H9 (cell line): Measurements from ENCODE around the gene RASGRP3. TPM values are rescaled to one million over a fixed set of nuclear protein-coding genes. Genes with fewer than 3 reads are reported as not detected.

Source experiments
- DNase-seq: peaks from one replicate; pipeline ENCODE4 v3.0.0-alpha.2; 2017
- H2AFZ ChIP-seq: one replicate; pipeline ENCODE4 v1.6.1; 2013; ENCODE audit warnings: mild to moderate bottlenecking, low read length, control low read depth, moderate library complexity
- H2AK5ac ChIP-seq: 2 replicates; pipeline ENCODE4 v1.6.1; 2013; ENCODE audit warnings: low read length, control low read depth, mixed read lengths; ENCODE audit not compliant: insufficient read length
- H2BK120ac ChIP-seq: one replicate; pipeline ENCODE4 v1.6.1; 2013; ENCODE audit warnings: low read depth, mild to moderate bottlenecking, low read length, control low read depth, inconsistent platforms; ENCODE audit not compliant: poor library complexity, severe bottlenecking
- H2BK12ac ChIP-seq: 2 replicates; pipeline ENCODE4 v1.6.1; 2013; ENCODE audit warnings: low read length, control low read depth, mixed read lengths, low read depth; ENCODE audit not compliant: insufficient read length
- H2BK15ac ChIP-seq: 2 replicates; pipeline ENCODE4 v1.6.1; 2013; ENCODE audit warnings: low read depth, low read length, control low read depth
- H2BK20ac ChIP-seq: one replicate; pipeline ENCODE4 v1.6.1; 2013; ENCODE audit warnings: low read depth, mild to moderate bottlenecking, low read length, control low read depth, inconsistent platforms; ENCODE audit not compliant: poor library complexity, severe bottlenecking
- H2BK5ac ChIP-seq: 2 replicates; pipeline ENCODE4 v1.6.1; 2013; ENCODE audit warnings: low read length, control low read depth, mixed read lengths; ENCODE audit not compliant: insufficient read length
- H3K14ac ChIP-seq: 2 replicates; pipeline ENCODE4 v1.6.1; 2013; ENCODE audit warnings: low read length, control low read depth; ENCODE audit not compliant: insufficient read depth
- H3K18ac ChIP-seq: 2 replicates; pipeline ENCODE4 v1.6.1; 2013; ENCODE audit warnings: low read depth, mild to moderate bottlenecking, mixed read lengths, low read length, control low read depth; ENCODE audit not compliant: insufficient read length
- H3K23ac ChIP-seq: 2 replicates; pipeline ENCODE4 v1.6.1; 2013; ENCODE audit warnings: low read length, control low read depth, mixed read lengths, low read depth; ENCODE audit not compliant: insufficient read length
- H3K23me2 ChIP-seq: 2 replicates; pipeline ENCODE4 v1.6.1; 2013; ENCODE audit warnings: low read depth, mild to moderate bottlenecking, mixed read lengths, low read length, control low read depth; ENCODE audit not compliant: insufficient read length, poor library complexity, severe bottlenecking
- H3K27ac ChIP-seq: 2 replicates; pipeline ENCODE4 v1.5.1; 2013; ENCODE audit warnings: low read length, control low read depth, mixed read lengths, low read depth; ENCODE audit not compliant: insufficient read length
- H3K27me3 ChIP-seq: 2 replicates; pipeline ENCODE4 v1.6.1; 2013; ENCODE audit warnings: low read length, control low read depth, inconsistent platforms; ENCODE audit not compliant: insufficient read depth
- H3K4ac ChIP-seq: 2 replicates; pipeline ENCODE4 v1.6.1; 2013; ENCODE audit warnings: low read depth, mild to moderate bottlenecking, control low read depth, inconsistent platforms, low read length, moderate library complexity
- H3K4me1 ChIP-seq: 2 replicates; pipeline ENCODE4 v1.6.1; 2013; ENCODE audit warnings: low read length, control low read depth, inconsistent platforms; ENCODE audit not compliant: insufficient read depth
- H3K4me2 ChIP-seq: 2 replicates; pipeline ENCODE4 v1.6.1; 2013; ENCODE audit warnings: low read length, control low read depth, mixed read lengths; ENCODE audit not compliant: insufficient read length, insufficient read depth
- H3K56ac ChIP-seq: 2 replicates; pipeline ENCODE4 v1.6.1; 2013; ENCODE audit warnings: low read depth, mild to moderate bottlenecking, mixed read lengths, low read length, control low read depth; ENCODE audit not compliant: insufficient read length
- H3K79me1 ChIP-seq: 2 replicates; pipeline ENCODE4 v1.6.1; 2013; ENCODE audit warnings: low read depth, mild to moderate bottlenecking, moderate library complexity, low read length, control low read depth, inconsistent platforms; ENCODE audit not compliant: insufficient read depth, poor library complexity, severe bottlenecking
- H3K79me2 ChIP-seq: 2 replicates; pipeline ENCODE4 v1.6.1; 2013; ENCODE audit warnings: low read length, control low read depth, inconsistent platforms; ENCODE audit not compliant: insufficient read depth
- H3K9ac ChIP-seq: 2 replicates; pipeline ENCODE4 v1.6.1; 2013; ENCODE audit warnings: low read length, control low read depth, mixed read lengths; ENCODE audit not compliant: insufficient read length; ENCODE audit errors: extremely low read depth
- H3K9me3 ChIP-seq: one replicate; pipeline ENCODE4 v1.6.1; 2013; ENCODE audit warnings: low read depth, low read length, inconsistent platforms; ENCODE audit not compliant: control insufficient read depth
- H3T11ph ChIP-seq: one replicate; pipeline ENCODE4 v1.6.1; 2013; ENCODE audit warnings: mild to moderate bottlenecking, low read length, control low read depth, inconsistent platforms
- H4K20me1 ChIP-seq: one replicate; pipeline ENCODE4 v1.6.1; 2013; ENCODE audit not compliant: control insufficient read depth, insufficient read length, insufficient read depth
- H4K5ac ChIP-seq: 2 replicates; pipeline ENCODE4 v1.6.1; 2013; ENCODE audit warnings: low read depth, mild to moderate bottlenecking, mixed read lengths, low read length, control low read depth; ENCODE audit not compliant: insufficient read length
- H4K8ac ChIP-seq: replicated peaks from 2 replicates; pipeline ENCODE4 v1.6.1; 2013; ENCODE audit warnings: low read length, control low read depth, mixed read lengths, low read depth; ENCODE audit not compliant: insufficient read length
- H4K91ac ChIP-seq: 2 replicates; pipeline ENCODE4 v1.6.1; 2013; ENCODE audit warnings: low read depth, mild to moderate bottlenecking, moderate library complexity, mixed read lengths, low read length, control low read depth; ENCODE audit not compliant: insufficient read length
- H3K27ac Mint-ChIP-seq, 3 experiments: 2 replicates in 2 of 3; 3 replicates in 1 of 3; pipeline ENCODE4 v1.8.0; 2020 to 2021; ENCODE audit warnings: mixed read lengths in 3 of 3, mild to moderate bottlenecking in 1 of 3, moderate library complexity in 1 of 3
- H3K27me3 Mint-ChIP-seq: 2 replicates; pipeline ENCODE4 v1.8.0; 2021; ENCODE audit warnings: low read depth, mild to moderate bottlenecking, moderate library complexity, mixed read lengths
- H3K36me3 Mint-ChIP-seq, 3 experiments: 2 replicates in 2 of 3; 3 replicates in 1 of 3; pipeline ENCODE4 v1.8.0; 2020 to 2021; ENCODE audit warnings: low read depth in 3 of 3, mixed read lengths in 3 of 3; ENCODE audit not compliant: insufficient read depth in 1 of 3
- H3K4me1 Mint-ChIP-seq, 2 experiments: 2 replicates each; pipeline ENCODE4 v1.8.0; 2020; ENCODE audit warnings: mixed read lengths in 2 of 2
- H3K4me3 Mint-ChIP-seq, 2 experiments: 2 replicates in 1 of 2; 3 replicates in 1 of 2; pipeline ENCODE4 v1.8.0; 2020 to 2021; ENCODE audit warnings: mild to moderate bottlenecking in 2 of 2, mixed read lengths in 2 of 2, moderate library complexity in 1 of 2
- H3K9me3 Mint-ChIP-seq, 2 experiments: 2 replicates in 1 of 2; 3 replicates in 1 of 2; pipeline ENCODE4 v1.8.0; 2020; ENCODE audit warnings: mild to moderate bottlenecking in 2 of 2, mixed read lengths in 2 of 2, moderate library complexity in 1 of 2
- CTCF ChIP-seq: fragments of 200-600 bp; sonication (generic); conservative IDR thresholded peaks from 3 replicates; pipeline ENCODE4 v1.8.0; 2021; ENCODE audit warnings: antibody characterized with exemption, mild to moderate bottlenecking
- WGBS: extraction: QIAGEN DNeasy Blood & Tissue Kit; methylation state at CpG from one replicate; pipeline ENCODE4 v1.1.7; 2013; ENCODE audit warnings: missing lambda C conversion rate, low lambda C conversion rate, mixed read lengths; ENCODE audit not compliant: insufficient read length; ENCODE audit errors: extremely low coverage; 5-methylcytosine and 5-hydroxymethylcytosine counted together
- total RNA-seq: library from RNA; stranded (reverse); gene quantifications from 2 replicates; pipeline ENCODE4 v1.2.1, GENCODE V29; 2021

Gene RASGRP3
- total RNA-seq, 1 experiment from 2014 or later, result not detected

DNA sequence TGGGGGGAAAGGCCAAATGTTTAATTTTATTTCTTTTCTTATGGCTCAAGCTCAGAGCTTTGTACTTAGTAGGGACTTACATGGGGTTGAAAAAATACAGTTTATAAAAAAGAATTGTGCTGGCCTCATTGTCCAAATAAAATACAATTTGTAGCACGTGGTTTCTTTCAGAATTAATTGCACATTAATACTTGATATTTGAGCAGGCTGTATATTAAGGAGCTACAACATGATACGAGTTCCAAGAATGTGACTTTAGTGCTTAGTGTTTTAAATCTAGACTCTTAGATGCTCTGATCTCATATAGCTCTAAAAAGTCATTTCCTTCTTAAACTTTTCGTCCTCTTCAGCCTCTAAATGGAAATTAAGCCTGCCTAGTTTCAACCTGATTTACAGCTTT, 46.4 kb upstream of the RASGRP3 start:
- Histone ChIP-seq H3K4ac (no peak overlapping the region), H2BK12ac (no peak overlapping the region), H3K4me2 (no peak overlapping the region), H3K56ac (no peak overlapping the region), H3K79me1 (no peaks in the 10 kb centered on the region), H4K20me1 (no peaks in the 10 kb centered on the region), H3T11ph (no peak overlapping the region), H3K79me2 (no peaks in the 10 kb centered on the region), H3K9me3 (no peaks in the 10 kb centered on the region), H3K14ac (no peak overlapping the region), H3K9ac (no peak overlapping the region), H4K8ac (no peak overlapping the region), H2BK15ac (no peak overlapping the region), H2BK5ac (no peak overlapping the region), H2BK120ac (no peak overlapping the region), H3K23me2 (no peaks in the 10 kb centered on the region), H2AK5ac (no peak overlapping the region), H3K23ac (no peak overlapping the region), H4K91ac (no peak overlapping the region), H3K4me1 (no peaks in the 10 kb centered on the region), H3K27me3 (no peaks in the 10 kb centered on the region), H2BK20ac (no peak overlapping the region), H3K27ac (no peak overlapping the region), H3K18ac (no peak overlapping the region), H4K5ac (no peak overlapping the region), H2AFZ (no peak overlapping the region)
- no peak for TF ChIP-seq CTCF
- WGBS, result no CpG with 5 or more reads among the region's 3 CpGs
- H3K27ac Mint-ChIP-seq, result no peak overlapping the region
- no peaks in the 10 kb centered on the region for H3K27me3 Mint-ChIP-seq
- H3K9me3 Mint-ChIP-seq, result peaks cover 3 to 8% of the 10 kb centered on the region in 2 experiments; a peak in 3 of 5 replicates
- peaks cover 0 to 9% (median 0%) of the 10 kb centered on the region in 3 experiments; a peak in 3 of 7 replicates for H3K36me3 Mint-ChIP-seq
- no peaks in the 10 kb centered on the region for H3K4me1 Mint-ChIP-seq
- DNase-seq, result no peak
- no peak overlapping the region for H3K4me3 Mint-ChIP-seq
